ENCODE results near the gene KNTC1. TPM values are rescaled to one million over a fixed set of nuclear protein-coding genes. Genes with fewer than 3 reads are reported as not detected.

Gene KNTC1
- total RNA-seq, 1 experiment from 2014 or later, result 71.3 TPM

DNA sequence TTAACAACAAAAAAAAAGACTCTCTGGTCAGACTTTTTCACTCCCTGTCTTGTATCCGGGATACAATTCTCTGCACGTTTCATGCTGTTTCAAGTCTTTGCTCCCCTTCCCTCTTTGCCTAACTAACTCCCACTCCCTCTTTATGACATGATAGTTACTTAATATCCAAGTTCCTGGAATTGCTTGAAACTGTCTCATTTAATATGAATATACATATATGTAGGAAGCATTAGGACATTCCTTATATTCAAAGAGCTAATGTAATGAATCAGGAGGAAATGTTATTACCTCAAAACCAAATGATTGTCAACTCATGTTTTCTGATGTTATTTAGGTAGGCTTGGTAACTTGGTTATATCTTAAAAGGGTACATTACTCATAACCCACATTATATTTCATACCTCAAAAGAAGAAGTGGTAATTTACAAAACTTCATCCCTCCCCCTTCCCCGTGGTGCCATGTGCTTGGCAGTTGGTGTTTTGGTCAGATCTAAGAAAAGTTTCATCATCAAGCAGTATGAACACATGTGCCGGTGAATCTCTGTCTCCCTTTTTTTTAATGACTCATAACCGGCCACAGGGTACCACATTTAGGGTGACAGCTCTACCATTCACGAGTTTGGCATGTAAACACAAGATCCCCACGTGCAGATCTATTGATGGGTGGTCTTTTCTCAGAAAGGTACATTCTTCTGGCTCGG lies 119.6 kb downstream of the KNTC1 start:
- no peak overlapping the region for H3K27ac Mint-ChIP-seq

More for the DNA sequence above, 119.6 kb downstream of the KNTC1 start:
- H3K4ac ChIP-seq (ENCODE audit: low read depth, low read length), result no peak overlapping the region
- H3K4me3 Mint-ChIP-seq, result no peak overlapping the region
- WGBS (ENCODE audit: extremely low coverage, insufficient read length, low lambda C conversion rate), result no CpG with 5 or more reads among the region's 8 CpGs
- no peaks in the 10 kb centered on the region for H3K9me3 ChIP-seq (ENCODE audit: control insufficient read depth, low read depth, low read length)
- no peaks in the 10 kb centered on the region for H3K79me2 ChIP-seq (ENCODE audit: insufficient read depth, low read length)
- no peaks in the 10 kb centered on the region for H3K27me3 Mint-ChIP-seq (ENCODE audit: low read depth)
- no peak overlapping the region for H2AFZ ChIP-seq (ENCODE audit: low read length)
- no peak overlapping the region for H3K18ac ChIP-seq (ENCODE audit: insufficient read length, low read depth, low read length)
- no peaks in the 10 kb centered on the region for H3K36me3 Mint-ChIP-seq (ENCODE audit: insufficient read depth in 1 of 3, low read depth in 3 of 3)
- no peaks in the 10 kb centered on the region for H3K79me1 ChIP-seq (ENCODE audit: insufficient read depth, low read depth, low read length, poor library complexity, severe bottlenecking)
- H4K8ac ChIP-seq (replicated peaks; ENCODE audit: insufficient read length, low read depth, low read length), result no peak overlapping the region
- no peak overlapping the region for H2BK20ac ChIP-seq (ENCODE audit: low read depth, low read length, poor library complexity, severe bottlenecking)
- H3K27me3 ChIP-seq (ENCODE audit: insufficient read depth, low read length), result no peaks in the 10 kb centered on the region
- no peak overlapping the region for H3K9ac ChIP-seq (ENCODE audit: extremely low read depth, insufficient read length, low read length)
- no peak overlapping the region for H2BK12ac ChIP-seq (ENCODE audit: insufficient read length, low read depth, low read length)
- H2BK120ac ChIP-seq (ENCODE audit: low read depth, low read length, poor library complexity, severe bottlenecking), result no peak overlapping the region
- TF ChIP-seq, protein P1, sequence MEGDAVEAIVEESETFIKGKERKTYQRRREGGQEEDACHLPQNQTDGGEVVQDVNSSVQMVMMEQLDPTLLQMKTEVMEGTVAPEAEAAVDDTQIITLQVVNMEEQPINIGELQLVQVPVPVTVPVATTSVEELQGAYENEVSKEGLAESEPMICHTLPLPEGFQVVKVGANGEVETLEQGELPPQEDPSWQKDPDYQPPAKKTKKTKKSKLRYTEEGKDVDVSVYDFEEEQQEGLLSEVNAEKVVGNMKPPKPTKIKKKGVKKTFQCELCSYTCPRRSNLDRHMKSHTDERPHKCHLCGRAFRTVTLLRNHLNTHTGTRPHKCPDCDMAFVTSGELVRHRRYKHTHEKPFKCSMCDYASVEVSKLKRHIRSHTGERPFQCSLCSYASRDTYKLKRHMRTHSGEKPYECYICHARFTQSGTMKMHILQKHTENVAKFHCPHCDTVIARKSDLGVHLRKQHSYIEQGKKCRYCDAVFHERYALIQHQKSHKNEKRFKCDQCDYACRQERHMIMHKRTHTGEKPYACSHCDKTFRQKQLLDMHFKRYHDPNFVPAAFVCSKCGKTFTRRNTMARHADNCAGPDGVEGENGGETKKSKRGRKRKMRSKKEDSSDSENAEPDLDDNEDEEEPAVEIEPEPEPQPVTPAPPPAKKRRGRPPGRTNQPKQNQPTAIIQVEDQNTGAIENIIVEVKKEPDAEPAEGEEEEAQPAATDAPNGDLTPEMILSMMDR (conservative IDR thresholded peaks at IDR 0.05), result no peak
- no peak overlapping the region for H4K91ac ChIP-seq (ENCODE audit: insufficient read length, low read depth, low read length)
- no peak overlapping the region for H2BK5ac ChIP-seq (ENCODE audit: insufficient read length, low read length)
- no peak overlapping the region for H3K23ac ChIP-seq (ENCODE audit: insufficient read length, low read depth, low read length)
- no peak for DNase-seq
- no peak overlapping the region for H3K14ac ChIP-seq (ENCODE audit: insufficient read depth, low read length)
- no peak overlapping the region for H4K5ac ChIP-seq (ENCODE audit: insufficient read length, low read depth, low read length)
- H4K20me1 ChIP-seq (ENCODE audit: control insufficient read depth, insufficient read depth, insufficient read length), result no peaks in the 10 kb centered on the region
- H3T11ph ChIP-seq (ENCODE audit: low read length), result no peak overlapping the region
- no peak overlapping the region for H3K56ac ChIP-seq (ENCODE audit: insufficient read length, low read depth, low read length)
- no peaks in the 10 kb centered on the region; the same call in 1 of the 2 replicates for H3K4me1 ChIP-seq (ENCODE audit: insufficient read depth, low read length)
- H3K23me2 ChIP-seq (ENCODE audit: insufficient read length, low read depth, low read length, poor library complexity, severe bottlenecking), result no peaks in the 10 kb centered on the region
- H2AK5ac ChIP-seq (ENCODE audit: insufficient read length, low read length), result no peak overlapping the region
- H3K4me1 Mint-ChIP-seq, result peaks cover 12 to 20% of the 10 kb centered on the region in 2 experiments
- no peaks in the 10 kb centered on the region for H3K9me3 Mint-ChIP-seq
- no peak overlapping the region for H2BK15ac ChIP-seq (ENCODE audit: low read depth, low read length)
- H3K4me2 ChIP-seq (ENCODE audit: insufficient read depth, insufficient read length, low read length), result no peak overlapping the region
- H3K27ac ChIP-seq (ENCODE audit: insufficient read length, low read depth, low read length), result no peak overlapping the region

Data from H9 (cell line).